Measurements from ENCODE around the gene METTL1.

DNA sequence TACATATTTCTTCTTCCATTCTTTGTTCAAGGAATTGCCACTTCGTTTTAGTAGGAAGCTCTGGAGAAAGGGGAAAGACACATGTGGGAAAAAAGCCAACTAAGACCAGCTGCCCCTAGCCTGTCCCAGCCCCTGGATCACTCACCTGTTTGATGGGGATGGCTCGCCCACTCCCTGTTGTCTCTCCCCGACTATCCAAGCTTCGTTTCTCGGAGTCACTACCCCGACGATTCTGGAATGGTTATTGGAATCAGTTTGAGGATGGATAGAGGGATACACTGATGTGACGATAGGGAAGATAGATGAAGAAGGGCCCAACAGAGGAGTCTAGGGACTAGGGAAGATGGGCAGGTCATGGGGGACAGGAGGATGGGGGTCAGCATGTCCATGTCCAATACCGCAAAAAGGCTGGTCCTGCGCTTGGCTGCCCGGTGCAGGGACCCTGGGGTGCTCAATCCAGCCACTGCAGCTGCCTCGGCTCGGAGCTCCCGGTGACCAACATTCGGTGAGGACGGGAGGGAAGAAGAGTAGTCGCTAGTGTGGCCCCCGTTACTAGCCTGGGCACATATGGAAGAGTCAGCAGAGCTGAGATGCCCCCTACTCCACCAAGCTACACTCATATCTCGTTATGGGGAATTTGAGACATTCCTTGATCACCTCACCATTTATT, 40.4 kb downstream of the METTL1 start:
- TF ChIP-seq, protein P1, sequence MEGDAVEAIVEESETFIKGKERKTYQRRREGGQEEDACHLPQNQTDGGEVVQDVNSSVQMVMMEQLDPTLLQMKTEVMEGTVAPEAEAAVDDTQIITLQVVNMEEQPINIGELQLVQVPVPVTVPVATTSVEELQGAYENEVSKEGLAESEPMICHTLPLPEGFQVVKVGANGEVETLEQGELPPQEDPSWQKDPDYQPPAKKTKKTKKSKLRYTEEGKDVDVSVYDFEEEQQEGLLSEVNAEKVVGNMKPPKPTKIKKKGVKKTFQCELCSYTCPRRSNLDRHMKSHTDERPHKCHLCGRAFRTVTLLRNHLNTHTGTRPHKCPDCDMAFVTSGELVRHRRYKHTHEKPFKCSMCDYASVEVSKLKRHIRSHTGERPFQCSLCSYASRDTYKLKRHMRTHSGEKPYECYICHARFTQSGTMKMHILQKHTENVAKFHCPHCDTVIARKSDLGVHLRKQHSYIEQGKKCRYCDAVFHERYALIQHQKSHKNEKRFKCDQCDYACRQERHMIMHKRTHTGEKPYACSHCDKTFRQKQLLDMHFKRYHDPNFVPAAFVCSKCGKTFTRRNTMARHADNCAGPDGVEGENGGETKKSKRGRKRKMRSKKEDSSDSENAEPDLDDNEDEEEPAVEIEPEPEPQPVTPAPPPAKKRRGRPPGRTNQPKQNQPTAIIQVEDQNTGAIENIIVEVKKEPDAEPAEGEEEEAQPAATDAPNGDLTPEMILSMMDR (IDR thresholded peaks at IDR 0.05) = no peak
- TF ChIP-seq EP300 (IDR thresholded peaks at IDR 0.05) = no peak
- TF ChIP-seq POLR2A (IDR thresholded peaks at IDR 0.05) = no peak
- no peak for TF ChIP-seq POLR2AphosphoS5 (IDR thresholded peaks at IDR 0.05)
